IPS-15b (cell line): ENCODE measurements around the gene MYH9.
"Not testable (repeated sequence)": the region's sequence is repeated elsewhere in the genome, so short reads cannot be mapped to it uniquely, and the experiment has no call there.

Experiments used
- H3K27me3 ChIP-seq: one replicate; pipeline ENCODE4 v1.6.1; 2013; ENCODE audit warnings: low read length; ENCODE audit not compliant: control insufficient read depth, insufficient read depth
- H3K36me3 ChIP-seq: one replicate; pipeline ENCODE4 v1.6.1; 2013; ENCODE audit warnings: low read length; ENCODE audit not compliant: control insufficient read depth, insufficient read depth
- H3K4me1 ChIP-seq: one replicate; pipeline ENCODE4 v1.6.1; 2013; ENCODE audit warnings: mild to moderate bottlenecking, low read length; ENCODE audit not compliant: control insufficient read depth, insufficient read depth
- H3K4me3 ChIP-seq: one replicate; pipeline ENCODE4 v1.5.1; 2013; ENCODE audit warnings: low read depth, low read length
- H3K9ac ChIP-seq: one replicate; pipeline ENCODE4 v1.6.1; 2013; ENCODE audit warnings: low read depth, mild to moderate bottlenecking, low read length
- H3K9me3 ChIP-seq: one replicate; pipeline ENCODE4 v1.6.1; 2013; ENCODE audit warnings: mild to moderate bottlenecking, low read length; ENCODE audit not compliant: control insufficient read depth, insufficient read depth

The MYH9 gene

DNA sequence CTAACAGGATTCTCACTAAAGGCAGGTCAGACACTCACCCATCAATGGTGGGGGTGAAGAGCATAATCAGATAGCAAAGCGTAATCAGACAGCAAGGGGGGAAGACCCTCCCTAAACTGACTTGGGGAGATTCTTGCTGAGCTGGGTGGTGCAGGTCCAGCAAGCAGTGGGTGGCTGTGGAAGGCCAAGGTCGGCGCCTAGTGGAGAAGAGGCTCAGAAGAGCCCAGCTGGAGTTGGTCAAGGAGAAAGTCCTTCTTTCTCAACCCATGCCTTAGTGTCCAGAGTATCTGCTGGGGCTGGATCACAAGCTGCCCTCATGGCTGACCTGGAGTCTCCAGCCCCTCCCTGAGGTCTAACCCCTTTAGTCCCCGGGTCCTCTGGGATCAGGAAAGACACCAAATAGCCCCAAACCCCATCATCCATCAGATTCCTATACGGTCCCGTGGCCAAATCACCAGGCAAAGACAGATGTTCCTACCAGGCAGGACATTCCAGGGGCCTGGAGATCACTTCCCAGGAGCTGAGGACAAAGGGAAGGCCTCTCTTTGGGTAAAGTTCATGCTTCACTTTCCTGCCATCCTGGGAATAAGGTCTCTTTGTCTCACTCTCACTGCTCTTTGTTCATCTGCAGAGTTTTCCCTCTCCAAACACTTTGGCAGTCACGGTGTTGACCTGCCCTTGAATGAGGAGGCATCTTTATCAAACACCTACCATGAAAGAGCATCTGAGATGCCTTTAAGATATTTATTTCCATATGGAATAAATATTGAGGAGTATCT is 123.7 kb downstream of the MYH9 start:
- H3K36me3 ChIP-seq, H3K4me3 ChIP-seq, H3K9ac ChIP-seq, H3K27me3 ChIP-seq, H3K4me1 ChIP-seq, H3K9me3 ChIP-seq: not testable (repeated sequence)

GRCh38 chr22:36263216-36263673 is 124.5 kb downstream of the MYH9 start:
- H3K4me3 ChIP-seq, H3K9me3 ChIP-seq, H3K27me3 ChIP-seq, H3K9ac ChIP-seq, H3K36me3 ChIP-seq: not testable (repeated sequence)
- peaks cover 15% of the 10 kb centered on the region for H3K4me1 ChIP-seq

DNA sequence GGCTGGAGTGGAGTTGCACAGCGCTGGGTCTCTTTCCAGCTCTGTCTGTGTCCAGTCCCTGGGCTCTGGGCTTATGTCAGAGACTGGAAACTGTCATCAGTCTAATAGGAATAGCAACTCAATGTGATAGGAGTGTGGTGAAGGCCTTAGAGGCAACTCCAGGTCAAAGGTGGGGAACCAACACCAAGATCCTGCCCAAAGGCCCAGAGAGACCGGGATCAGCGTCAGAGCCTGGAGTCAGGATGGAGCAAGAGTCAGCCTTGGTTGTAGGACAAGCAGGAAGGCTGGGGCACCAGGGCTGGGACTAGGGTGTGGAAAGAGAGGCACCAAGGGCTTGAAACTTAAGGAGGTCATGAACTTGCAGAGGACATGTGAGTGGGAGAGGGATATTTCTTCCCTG is 125.5 kb downstream of the MYH9 start:
- not testable (repeated sequence) for H3K9ac ChIP-seq, H3K4me3 ChIP-seq, H3K27me3 ChIP-seq, H3K9me3 ChIP-seq, H3K36me3 ChIP-seq
- peaks cover 15% of the 10 kb centered on the region for H3K4me1 ChIP-seq

- not testable (repeated sequence) for H3K36me3 ChIP-seq, H3K4me3 ChIP-seq, H3K9ac ChIP-seq, H3K9me3 ChIP-seq, H3K27me3 ChIP-seq
- peaks cover 15% of the 10 kb centered on the region for H3K4me1 ChIP-seq
Measured at GRCh38 chr22:36261675-36262074, 126.1 kb downstream of the MYH9 start.

DNA sequence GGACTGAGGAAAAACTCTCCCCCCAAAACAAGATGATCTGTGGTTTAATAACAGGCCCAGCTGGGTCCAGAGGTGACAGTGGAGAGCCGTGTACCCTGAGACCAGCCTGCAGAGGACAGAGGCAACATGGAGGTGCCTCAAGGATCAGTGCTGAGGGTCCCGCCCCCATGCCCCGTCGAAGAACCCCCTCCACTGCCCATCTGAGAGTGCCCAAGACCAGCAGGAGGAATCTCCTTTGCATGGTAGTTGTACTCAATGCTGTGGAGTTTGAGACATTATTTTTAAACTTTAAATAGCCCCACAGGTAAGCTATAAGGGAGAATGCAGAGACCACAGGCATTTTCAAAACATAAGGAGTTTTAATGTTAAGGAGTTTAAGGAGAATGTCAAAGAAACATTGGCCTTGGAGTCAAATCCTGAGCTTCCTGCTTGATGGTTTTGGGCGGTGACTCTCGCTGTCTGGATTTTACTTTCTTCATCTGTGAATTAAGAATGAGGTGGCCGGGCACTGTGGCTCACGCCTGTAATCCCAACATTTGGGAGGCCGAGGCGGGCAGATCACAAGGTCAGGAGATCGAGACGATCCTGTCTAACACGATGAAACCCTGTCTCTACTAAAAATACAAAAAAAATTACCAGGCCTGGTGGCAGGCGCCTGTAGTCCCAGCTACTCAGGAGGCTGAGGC is 128.0 kb downstream of the MYH9 start:
- H3K9me3 ChIP-seq, result no peaks in the 10 kb centered on the region
- H3K4me1 ChIP-seq, result peaks cover 15% of the 10 kb centered on the region
- H3K9ac ChIP-seq, result no peak overlapping the region
- H3K4me3 ChIP-seq, result no peak overlapping the region
- H3K36me3 ChIP-seq, result no peaks in the 10 kb centered on the region
- no peaks in the 10 kb centered on the region for H3K27me3 ChIP-seq

GRCh38 chr22:36258701-36259614 is 128.8 kb downstream of the MYH9 start:
- no peaks in the 10 kb centered on the region for H3K36me3 ChIP-seq
- H3K9me3 ChIP-seq, result no peaks in the 10 kb centered on the region
- peaks cover 15% of the 10 kb centered on the region for H3K4me1 ChIP-seq
- no peak overlapping the region for H3K4me3 ChIP-seq
- H3K27me3 ChIP-seq, result no peaks in the 10 kb centered on the region
- H3K9ac ChIP-seq, result no peak overlapping the region

DNA sequence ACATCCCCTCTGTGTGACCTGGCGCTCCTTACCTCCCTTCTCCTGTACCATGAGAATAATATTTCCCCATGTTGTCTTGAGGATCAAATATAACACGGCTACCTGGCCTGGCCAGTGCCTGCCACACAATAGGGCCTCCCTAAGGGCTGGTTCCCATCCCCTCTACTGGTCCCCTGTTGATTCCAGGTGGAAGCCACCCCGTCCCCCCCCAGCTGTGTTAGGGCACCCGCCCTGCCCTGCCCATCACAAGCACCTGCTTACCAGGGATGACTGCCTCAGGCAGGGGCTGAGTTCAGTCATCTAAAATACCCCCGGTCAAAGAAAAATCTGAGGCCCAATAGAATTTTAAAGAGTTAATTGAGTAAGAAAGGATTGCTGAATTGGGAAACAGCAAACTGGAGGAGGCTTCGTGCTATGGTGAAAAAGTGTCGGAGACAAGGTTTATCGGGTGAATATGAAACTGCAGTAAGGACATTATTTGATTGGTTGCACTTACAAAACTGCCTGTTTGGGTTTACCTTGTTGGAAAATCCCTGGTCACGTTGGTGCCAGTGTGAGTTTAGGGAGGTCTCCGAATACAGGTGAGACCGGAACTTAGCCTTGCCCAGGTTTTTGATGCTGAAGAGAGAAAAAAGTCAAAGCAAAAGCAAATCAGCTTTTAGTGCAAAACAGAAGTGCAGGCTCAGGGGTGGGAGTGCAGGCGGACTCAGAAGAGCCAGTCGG is 129.7 kb downstream of the MYH9 start:
- no peak overlapping the region for H3K4me3 ChIP-seq
- peaks cover 15% of the 10 kb centered on the region for H3K4me1 ChIP-seq
- no peak overlapping the region for H3K9ac ChIP-seq

GRCh38 chr22:36257308-36257707 is 130.5 kb downstream of the MYH9 start:
- Histone ChIP-seq H3K36me3 (no peaks in the 10 kb centered on the region), H3K4me3 (no peak overlapping the region), H3K9me3 (no peaks in the 10 kb centered on the region), H3K9ac (no peak overlapping the region), H3K4me1 (peaks cover 15% of the 10 kb centered on the region), H3K27me3 (no peaks in the 10 kb centered on the region)

More for the DNA sequence above, 129.7 kb downstream of the MYH9 start:
- no peaks in the 10 kb centered on the region for H3K9me3 ChIP-seq
- H3K36me3 ChIP-seq, result no peaks in the 10 kb centered on the region
- no peaks in the 10 kb centered on the region for H3K27me3 ChIP-seq

GRCh38 chr22:36256478-36256877 is 131.3 kb downstream of the MYH9 start:
- H3K36me3 ChIP-seq, result no peaks in the 10 kb centered on the region
- peaks cover 18% of the 10 kb centered on the region for H3K4me1 ChIP-seq
- H3K9me3 ChIP-seq, result no peaks in the 10 kb centered on the region
- no peak overlapping the region for H3K9ac ChIP-seq
- H3K27me3 ChIP-seq, result no peaks in the 10 kb centered on the region
- H3K4me3 ChIP-seq, result no peak overlapping the region

GRCh38 chr22:36255572-36255971 is 132.2 kb downstream of the MYH9 start:
- H3K4me1 ChIP-seq, result peaks cover 20% of the 10 kb centered on the region
- not testable (repeated sequence) for H3K9ac ChIP-seq, H3K4me3 ChIP-seq, H3K36me3 ChIP-seq, H3K27me3 ChIP-seq, H3K9me3 ChIP-seq
